Natural killer cell (primary cell): ENCODE results near the gene CNBP. TPM values are rescaled to one million over a fixed set of nuclear protein-coding genes. Genes with fewer than 3 reads are reported as not detected.
"Not testable (repeated sequence)": the region's sequence is repeated elsewhere in the genome, so short reads cannot be mapped to it uniquely, and the experiment has no call there.

Source experiments
- ATAC-seq, 3 donors: fragments of 150-1000 bp in 2 of 3; fragments of 200-7000 bp in 1 of 3; cut with Tn5 transposase; 1 replicate in 1 of 3; 2 replicates in 2 of 3; pipeline ENCODE4 v1.10.0; 2021; ENCODE audit warnings: mild to moderate bottlenecking in 2 of 3, moderate library complexity in 2 of 3
- DNase-seq, 2 donors: peaks; one replicate each; pipeline versions ENCODE4 v3.0.0 to v3.0.0-alpha.2; 2013 to 2021; ENCODE audit warnings: mixed read lengths in 1 of 2
- H3K27ac ChIP-seq: one replicate; pipeline ENCODE4 v1.5.1; 2013; ENCODE audit warnings: mild to moderate bottlenecking, low read length
- H3K27me3 ChIP-seq: one replicate; pipeline ENCODE4 v1.6.1; 2013; ENCODE audit warnings: low read length; ENCODE audit not compliant: control insufficient read depth, insufficient read depth
- H3K36me3 ChIP-seq: one replicate; pipeline ENCODE4 v1.6.1; 2013; ENCODE audit warnings: low read length; ENCODE audit not compliant: control insufficient read depth, insufficient read depth
- H3K4me1 ChIP-seq: one replicate; pipeline ENCODE4 v1.6.1; 2013; ENCODE audit warnings: low read length; ENCODE audit not compliant: control insufficient read depth, insufficient read depth
- H3K4me3 ChIP-seq: one replicate; pipeline ENCODE4 v1.5.1; 2013; ENCODE audit warnings: low read length
- H3K9me3 ChIP-seq: one replicate; pipeline ENCODE4 v1.6.1; 2013; ENCODE audit warnings: low read length; ENCODE audit not compliant: control insufficient read depth, insufficient read depth
- H3K27ac Mint-ChIP-seq, 2 donors: one replicate each; pipeline ENCODE4 v1.8.0; 2022; ENCODE audit warnings: mild to moderate bottlenecking in 2 of 2, mixed read lengths in 2 of 2, moderate library complexity in 1 of 2
- H3K27me3 Mint-ChIP-seq, 2 donors: one replicate each; pipeline ENCODE4 v1.8.0; 2022; ENCODE audit warnings: low read depth in 2 of 2, mixed read lengths in 2 of 2
- H3K36me3 Mint-ChIP-seq: one replicate; pipeline ENCODE4 v1.8.0; 2022; ENCODE audit warnings: mixed read lengths
- H3K4me1 Mint-ChIP-seq, 2 donors: one replicate each; pipeline ENCODE4 v1.8.0; 2022; ENCODE audit warnings: mixed read lengths in 2 of 2
- H3K4me3 Mint-ChIP-seq: one replicate; pipeline ENCODE4 v1.8.0; 2022; ENCODE audit warnings: mild to moderate bottlenecking, moderate library complexity, mixed read lengths
- H3K9me3 Mint-ChIP-seq, 2 donors: one replicate each; pipeline ENCODE4 v1.8.0; 2022; ENCODE audit warnings: mixed read lengths in 2 of 2
- CTCF ChIP-seq: fragments of 200-600 bp; IDR thresholded peaks from one replicate; pipeline ENCODE4 v1.8.0; 2022; ENCODE audit warnings: antibody characterized with exemption
- WGBS: methylation state at CpG from one replicate; pipeline ENCODE4 v1.1.7; 2013; ENCODE audit warnings: missing lambda C conversion rate; ENCODE audit not compliant: insufficient coverage; 5-methylcytosine and 5-hydroxymethylcytosine counted together
- intact Hi-C: fragments of 100-400 bp; cut with micrococcal nuclease; formaldehyde crosslinking; loops from one replicate; pipeline ENCODE4 v1.14.2; 2022
- total RNA-seq, 4 donors: library from RNA; stranded (reverse); fragments of 120-200 nt in 1 of 4; gene quantifications; one replicate each; pipeline versions ENCODE4 v1.2.3 to v1.2.4, GENCODE V29; 2013 to 2022

Gene CNBP
- total RNA-seq, 3 donors from 2014 or later (not counting 1 experiment from before 2014, with no cell fraction given): 202 to 223 (median 211) TPM

- Histone ChIP-seq H3K4me3 (no peak overlapping the region), H3K4me1 (peaks cover 43% of the 10 kb centered on the region), H3K9me3 (no peaks in the 10 kb centered on the region), H3K27me3 (no peaks in the 10 kb centered on the region), H3K27ac (no peak overlapping the region), H3K36me3 (no peaks in the 10 kb centered on the region)
- DNase-seq (no peak), ATAC-seq (no peak)
- H3K4me1 Mint-ChIP-seq: peaks cover 10 to 18% of the 10 kb centered on the region in 2 donors
- H3K9me3 Mint-ChIP-seq: no peaks in the 10 kb centered on the region
- intact Hi-C loops: no loop called here
- 74% methylated on average over 11 of the region's 11 CpGs for WGBS
- TF ChIP-seq CTCF: no peak
- H3K27ac Mint-ChIP-seq: no peak overlapping the region
- no peak overlapping the region for H3K4me3 Mint-ChIP-seq
- H3K27me3 Mint-ChIP-seq: peaks cover 2 to 6% of the 10 kb centered on the region in 2 donors
- H3K36me3 Mint-ChIP-seq: no peaks in the 10 kb centered on the region
These were observed 45.3 kb upstream of the CNBP start for GRCh38 chr3:129228891-129229585.

- no peaks in the 10 kb centered on the region for H3K36me3 Mint-ChIP-seq
- no peaks in the 10 kb centered on the region for H3K36me3 ChIP-seq
- H3K9me3 ChIP-seq: no peaks in the 10 kb centered on the region
- H3K27me3 ChIP-seq: no peaks in the 10 kb centered on the region
- H3K4me3 ChIP-seq: no peak overlapping the region
- no peak overlapping the region for H3K4me3 Mint-ChIP-seq
- DNase-seq (no peak), ATAC-seq (peak in 1 of 3 donors; percentile 48)
- H3K4me1 Mint-ChIP-seq: peaks cover 4 to 10% of the 10 kb centered on the region in 2 donors
- H3K27ac ChIP-seq: no peak overlapping the region
- intact Hi-C loops: no loop called here
- 88% methylated on average over 5 of the region's 6 CpGs for WGBS
- H3K27me3 Mint-ChIP-seq: peaks cover 0 to 2% of the 10 kb centered on the region in 2 donors
- no peak overlapping the region for H3K27ac Mint-ChIP-seq
- H3K9me3 Mint-ChIP-seq: no peaks in the 10 kb centered on the region
- peaks cover 28% of the 10 kb centered on the region for H3K4me1 ChIP-seq
- TF ChIP-seq CTCF: no peak
These were observed 42.7 kb upstream of the CNBP start for GRCh38 chr3:129226374-129226773.

- 11% methylated on average over 9 of the region's 9 CpGs for WGBS
- peaks cover 4 to 10% of the 10 kb centered on the region in 2 donors for H3K4me1 Mint-ChIP-seq
- no peak overlapping the region for H3K4me3 Mint-ChIP-seq
- intact Hi-C loops: no loop called here
- H3K36me3 ChIP-seq: no peaks in the 10 kb centered on the region
- H3K27ac ChIP-seq: peak overlapping the region; percentile 35
- H3K9me3 ChIP-seq: no peaks in the 10 kb centered on the region
- no peak overlapping the region for H3K4me3 ChIP-seq
- ATAC-seq (peak in 1 of 3 donors; percentile 29), DNase-seq (peak in 1 of 2 donors; percentile 27)
- peaks cover 0 to 2% of the 10 kb centered on the region in 2 donors for H3K27me3 Mint-ChIP-seq
- no peak for TF ChIP-seq CTCF
- H3K27me3 ChIP-seq: no peaks in the 10 kb centered on the region
- H3K9me3 Mint-ChIP-seq: no peaks in the 10 kb centered on the region
- H3K27ac Mint-ChIP-seq: no peak overlapping the region
- no peaks in the 10 kb centered on the region for H3K36me3 Mint-ChIP-seq
- H3K4me1 ChIP-seq: peaks cover 28% of the 10 kb centered on the region
These were observed 41.3 kb upstream of the CNBP start for GRCh38 chr3:129224984-129225393.

GRCh38 chr3:129224387-129224786 lies 40.7 kb upstream of the CNBP start:
- ATAC-seq, H3K27ac ChIP-seq, H3K27me3 ChIP-seq, H3K36me3 ChIP-seq, H3K4me3 ChIP-seq, H3K27me3 Mint-ChIP-seq, H3K4me3 Mint-ChIP-seq, H3K9me3 ChIP-seq, intact Hi-C loops, H3K36me3 Mint-ChIP-seq, H3K4me1 Mint-ChIP-seq, H3K27ac Mint-ChIP-seq, DNase-seq, H3K9me3 Mint-ChIP-seq: not testable (repeated sequence)
- peaks cover 22% of the 10 kb centered on the region for H3K4me1 ChIP-seq
- WGBS: 83% methylated on average over 1 of the region's 1 CpG
